ENCODE results near the gene DOCK2. TPM values are rescaled to one million over a fixed set of nuclear protein-coding genes. Genes with fewer than 3 reads are reported as not detected.

DOCK2 gene
- total and polyA plus RNA-seq, 9 of the 15 experiments (the other 6 are each of a cell fraction or from before 2014, with no cell fraction given): 4.5 to 42.6 (median 20.5) TPM

DNA sequence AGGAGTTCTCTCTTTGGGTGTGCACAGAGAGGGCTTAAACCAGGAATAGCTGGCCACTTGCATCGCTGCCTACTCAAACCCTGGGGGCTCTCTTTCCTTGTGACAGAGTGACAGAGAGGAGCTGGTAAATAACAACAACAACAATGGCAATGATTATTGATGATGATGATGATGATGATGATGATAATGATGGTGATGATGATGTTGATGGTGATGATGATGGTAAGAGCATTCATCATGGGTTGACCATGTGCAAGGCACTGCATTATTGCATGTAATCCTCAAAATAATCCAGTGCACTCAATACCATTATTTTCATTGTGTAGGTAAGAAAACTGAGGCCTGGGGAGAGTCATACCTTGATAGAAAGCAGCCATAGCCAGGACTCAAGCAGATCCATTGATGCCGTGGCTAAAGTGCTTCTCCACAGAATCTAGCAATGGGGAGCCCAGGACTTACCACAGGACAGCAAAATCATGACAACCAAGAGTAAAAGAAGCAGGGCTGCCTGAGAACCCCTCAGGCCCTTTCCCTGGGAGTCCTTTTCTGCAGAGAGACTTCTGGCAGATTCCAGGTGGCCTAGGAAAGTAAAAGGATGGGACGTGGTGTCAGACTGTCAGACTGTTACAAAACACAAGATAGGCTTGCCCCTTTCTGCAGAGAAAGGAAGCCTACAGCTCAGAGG, 473.5 kb downstream of the DOCK2 start:
- Histone ChIP-seq H3K4me1 (replicated peaks in 1 of 2; ENCODE audit: control insufficient read depth in 2 of 2, insufficient read depth in 2 of 2, low read length in 2 of 2) (peaks cover 0 to 3% of the 10 kb centered on the region in 2 experiments; a peak in 1 of 5 replicates), H3K27me3 (ENCODE audit: control insufficient read depth in 2 of 2, insufficient read depth in 2 of 2, low read length in 2 of 2) (peaks cover 0 to 46% of the 10 kb centered on the region in 2 experiments; a peak in 3 of 5 replicates), H3K27ac (ENCODE audit: extremely low read depth, low read depth, low read length) (no peak overlapping the region), H3K9me1 (ENCODE audit: control insufficient read depth, insufficient read depth, low read length) (no peaks in the 10 kb centered on the region), H3K79me2 (ENCODE audit: control insufficient read depth, insufficient read depth, low read length) (no peaks in the 10 kb centered on the region), H3K9ac (ENCODE audit: insufficient read depth in 1 of 2, low read depth in 2 of 2, low read length in 2 of 2) (no peak overlapping the region), H3K36me3 (ENCODE audit: control insufficient read depth, insufficient read depth, low read length) (no peaks in the 10 kb centered on the region), H3K4me3 (no peak overlapping the region), H4K20me1 (replicated peaks; ENCODE audit: control insufficient read depth, insufficient read depth, low read length) (peaks cover 13% of the 10 kb centered on the region), H2AFZ (ENCODE audit: low read depth, low read length) (no peak overlapping the region), H3K4me2 (ENCODE audit: insufficient read depth, low read length) (no peak overlapping the region), H3K9me3 (replicated peaks; ENCODE audit: control insufficient read depth, insufficient read depth, low read depth, low read length) (no peaks in the 10 kb centered on the region)
- WGBS (ENCODE audit: insufficient coverage, low coverage, missing lambda C conversion rate): 2% methylated on average over 3 of the region's 3 CpGs
- no TSS peak for BruUV-seq (replicated peaks)
- ATAC-seq: no peak
- no peak for DNase-seq (ENCODE audit: extremely low read depth in 1 of 4, low spot score in 3 of 4)
- FAIRE-seq: no peak
- CTCF ChIA-PET (ENCODE audit: low intra/inter-chr PET ratio): no interaction called here
- POLR2A ChIA-PET: no interaction called here
- in situ Hi-C loops (cut with MboI): no loop called here
- intact Hi-C loops (cut with micrococcal nuclease): no loop called here
- TF ChIP-seq NFYB (IDR thresholded peaks at IDR 0.05; ENCODE audit: extremely low read depth, insufficient read length) (no peak), NUFIP1 (IDR thresholded peaks at IDR 0.05; ENCODE audit: partially characterized antibody) (no peak), YY1 (IDR thresholded peaks at IDR 0.05; ENCODE audit: borderline replicate concordance in 1 of 3, control insufficient read depth in 1 of 3, extremely low read depth in 1 of 3, insufficient read depth in 3 of 3, insufficient read length in 1 of 3, insufficient replicate concordance in 2 of 3, low read depth in 1 of 3, low read length in 2 of 3) (no peak), ZNF24 (IDR thresholded peaks at IDR 0.05) (no peak), MCM3 (IDR thresholded peaks at IDR 0.05) (no peak), ZBTB7A (IDR thresholded peaks at IDR 0.05; ENCODE audit: borderline replicate concordance, control insufficient read depth, low read depth, low read length) (no peak), FOXK1 (CRISPR knock-in tag; IDR thresholded peaks at IDR 0.05; ENCODE audit: borderline replicate concordance) (no peak), PHF8 (IDR thresholded peaks at IDR 0.05; ENCODE audit: borderline replicate concordance, low read length) (no peak), NCOA4 (IDR thresholded peaks at IDR 0.05; ENCODE audit: partially characterized antibody) (no peak), ETV1 (tag; conservative IDR thresholded peaks at IDR 0.05; ENCODE audit: low read depth) (no peak), HDGF (IDR thresholded peaks at IDR 0.05) (no peak), POU5F1 (IDR thresholded peaks at IDR 0.05; ENCODE audit: borderline replicate concordance, low read depth, low read length, partially characterized antibody) (no peak)
- TF ChIP-seq, protein P1, sequence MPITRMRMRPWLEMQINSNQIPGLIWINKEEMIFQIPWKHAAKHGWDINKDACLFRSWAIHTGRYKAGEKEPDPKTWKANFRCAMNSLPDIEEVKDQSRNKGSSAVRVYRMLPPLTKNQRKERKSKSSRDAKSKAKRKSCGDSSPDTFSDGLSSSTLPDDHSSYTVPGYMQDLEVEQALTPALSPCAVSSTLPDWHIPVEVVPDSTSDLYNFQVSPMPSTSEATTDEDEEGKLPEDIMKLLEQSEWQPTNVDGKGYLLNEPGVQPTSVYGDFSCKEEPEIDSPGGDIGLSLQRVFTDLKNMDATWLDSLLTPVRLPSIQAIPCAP (CRISPR knock-in tag; IDR thresholded peaks at IDR 0.05; ENCODE audit: borderline replicate concordance): no peak
- TF ChIP-seq, protein P2, sequence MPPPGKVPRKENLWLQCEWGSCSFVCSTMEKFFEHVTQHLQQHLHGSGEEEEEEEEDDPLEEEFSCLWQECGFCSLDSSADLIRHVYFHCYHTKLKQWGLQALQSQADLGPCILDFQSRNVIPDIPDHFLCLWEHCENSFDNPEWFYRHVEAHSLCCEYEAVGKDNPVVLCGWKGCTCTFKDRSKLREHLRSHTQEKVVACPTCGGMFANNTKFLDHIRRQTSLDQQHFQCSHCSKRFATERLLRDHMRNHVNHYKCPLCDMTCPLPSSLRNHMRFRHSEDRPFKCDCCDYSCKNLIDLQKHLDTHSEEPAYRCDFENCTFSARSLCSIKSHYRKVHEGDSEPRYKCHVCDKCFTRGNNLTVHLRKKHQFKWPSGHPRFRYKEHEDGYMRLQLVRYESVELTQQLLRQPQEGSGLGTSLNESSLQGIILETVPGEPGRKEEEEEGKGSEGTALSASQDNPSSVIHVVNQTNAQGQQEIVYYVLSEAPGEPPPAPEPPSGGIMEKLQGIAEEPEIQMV (tag; conservative IDR thresholded peaks at IDR 0.05; ENCODE audit: low read depth): no peak
- TF ChIP-seq, protein P3, sequence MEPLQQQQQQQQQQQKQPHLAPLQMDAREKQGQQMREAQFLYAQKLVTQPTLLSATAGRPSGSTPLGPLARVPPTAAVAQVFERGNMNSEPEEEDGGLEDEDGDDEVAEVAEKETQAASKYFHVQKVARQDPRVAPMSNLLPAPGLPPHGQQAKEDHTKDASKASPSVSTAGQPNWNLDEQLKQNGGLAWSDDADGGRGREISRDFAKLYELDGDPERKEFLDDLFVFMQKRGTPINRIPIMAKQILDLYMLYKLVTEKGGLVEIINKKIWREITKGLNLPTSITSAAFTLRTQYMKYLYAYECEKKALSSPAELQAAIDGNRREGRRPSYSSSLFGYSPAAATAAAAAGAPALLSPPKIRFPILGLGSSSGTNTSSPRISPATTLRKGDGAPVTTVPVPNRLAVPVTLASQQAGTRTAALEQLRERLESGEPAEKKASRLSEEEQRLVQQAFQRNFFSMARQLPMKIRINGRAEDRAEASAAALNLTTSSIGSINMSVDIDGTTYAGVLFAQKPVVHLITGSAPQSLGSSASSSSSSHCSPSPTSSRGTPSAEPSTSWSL (CRISPR knock-in tag; IDR thresholded peaks at IDR 0.05; ENCODE audit: borderline replicate concordance): no peak
- TF ChIP-seq, protein P4, sequence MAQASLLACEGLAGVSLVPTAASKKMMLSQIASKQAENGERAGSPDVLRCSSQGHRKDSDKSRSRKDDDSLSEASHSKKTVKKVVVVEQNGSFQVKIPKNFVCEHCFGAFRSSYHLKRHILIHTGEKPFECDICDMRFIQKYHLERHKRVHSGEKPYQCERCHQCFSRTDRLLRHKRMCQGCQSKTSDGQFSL (CRISPR knock-in tag; IDR thresholded peaks at IDR 0.05): no peak
- TF ChIP-seq, protein P4 (tag; IDR thresholded peaks at IDR 0.05): no peak

Measured in K562 (cell line).